G401.6 (cell line): ENCODE results near the gene URM1.

ENCODE experiments used
- FAIRE-seq: peaks from 2 replicates; lab custom pipeline; 2012; peaks lifted over from hg19 to GRCh38; lab: Jason Lieb, UNC

Gene URM1

DNA sequence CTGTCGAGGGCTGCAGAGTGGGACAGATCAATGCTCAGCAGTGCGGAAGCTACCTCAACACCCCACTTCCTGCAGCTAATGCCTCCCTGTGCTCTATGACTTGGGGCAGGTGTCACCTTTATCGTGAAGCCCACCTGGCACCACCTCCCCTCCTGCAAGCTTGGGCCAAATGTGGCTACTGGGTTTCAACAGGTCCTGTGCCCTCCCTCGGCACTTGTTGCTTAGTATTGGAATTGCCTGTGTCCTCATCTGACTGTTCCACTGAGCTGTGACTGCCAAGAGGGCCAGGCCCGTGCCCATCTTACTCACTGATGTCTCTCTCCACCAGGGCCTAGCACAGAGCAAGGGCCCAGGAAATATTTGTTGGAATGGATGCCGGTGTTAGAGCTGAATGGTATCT lies 21.4 kb upstream of the URM1 start:
- no peak for FAIRE-seq

DNA sequence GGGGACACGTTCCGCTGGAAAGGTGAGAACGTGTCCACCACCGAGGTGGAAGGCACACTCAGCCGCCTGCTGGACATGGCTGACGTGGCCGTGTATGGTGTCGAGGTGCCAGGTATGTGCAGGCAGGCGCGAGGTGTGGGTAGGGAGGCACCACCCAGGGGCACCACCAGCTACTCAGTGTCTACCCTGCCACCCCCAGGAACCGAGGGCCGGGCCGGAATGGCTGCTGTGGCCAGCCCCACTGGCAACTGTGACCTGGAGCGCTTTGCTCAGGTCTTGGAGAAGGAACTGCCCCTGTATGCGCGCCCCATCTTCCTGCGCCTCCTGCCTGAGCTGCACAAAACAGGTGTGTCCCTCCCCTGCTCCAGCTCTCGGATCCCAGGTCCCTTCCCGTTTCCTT lies 15.7 kb upstream of the URM1 start:
- FAIRE-seq, result no peak

DNA sequence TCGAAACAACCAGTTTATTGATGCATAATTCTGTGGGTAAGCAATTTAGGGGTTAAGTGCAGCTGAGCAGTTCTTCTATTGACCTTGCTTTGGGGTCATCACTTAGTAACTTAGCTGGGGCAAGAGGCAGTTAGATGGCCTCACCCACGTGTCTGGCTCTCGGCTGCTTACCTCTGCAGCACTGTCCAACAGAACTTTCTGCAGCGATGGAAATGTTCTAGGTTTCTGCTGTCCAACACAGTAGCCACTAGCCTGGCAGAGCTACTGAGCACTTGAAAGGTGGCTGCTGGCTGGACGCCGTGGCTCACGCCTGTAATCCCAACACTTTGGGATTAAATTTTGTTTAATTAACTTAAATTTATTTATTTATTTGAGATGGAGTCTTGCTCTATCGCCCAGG lies 13.1 kb upstream of the URM1 start:
- FAIRE-seq, result no peak

- FAIRE-seq, result no peak
These were observed 12.3 kb upstream of the URM1 start for GRCh38 chr9:128358861-128359260.

DNA sequence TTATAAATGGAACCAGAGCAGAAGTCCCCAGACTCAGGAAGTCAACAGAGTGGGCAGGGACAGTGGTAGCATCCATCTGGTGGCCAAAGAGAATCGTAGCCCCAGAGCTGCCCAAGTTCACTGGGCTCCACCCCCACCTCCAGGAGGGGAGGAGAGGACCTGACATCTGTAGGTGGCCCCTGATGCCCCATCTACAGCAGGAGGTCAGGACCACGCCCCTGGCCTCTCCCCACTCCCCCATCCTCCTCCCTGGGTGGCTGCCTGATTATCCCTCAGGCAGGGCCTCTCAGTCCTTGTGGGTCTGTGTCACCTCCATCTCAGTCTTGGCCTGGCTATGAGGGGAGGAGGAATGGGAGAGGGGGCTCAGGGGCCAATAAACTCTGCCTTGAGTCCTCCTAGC lies 10.3 kb upstream of the URM1 start:
- FAIRE-seq, result no peak

DNA sequence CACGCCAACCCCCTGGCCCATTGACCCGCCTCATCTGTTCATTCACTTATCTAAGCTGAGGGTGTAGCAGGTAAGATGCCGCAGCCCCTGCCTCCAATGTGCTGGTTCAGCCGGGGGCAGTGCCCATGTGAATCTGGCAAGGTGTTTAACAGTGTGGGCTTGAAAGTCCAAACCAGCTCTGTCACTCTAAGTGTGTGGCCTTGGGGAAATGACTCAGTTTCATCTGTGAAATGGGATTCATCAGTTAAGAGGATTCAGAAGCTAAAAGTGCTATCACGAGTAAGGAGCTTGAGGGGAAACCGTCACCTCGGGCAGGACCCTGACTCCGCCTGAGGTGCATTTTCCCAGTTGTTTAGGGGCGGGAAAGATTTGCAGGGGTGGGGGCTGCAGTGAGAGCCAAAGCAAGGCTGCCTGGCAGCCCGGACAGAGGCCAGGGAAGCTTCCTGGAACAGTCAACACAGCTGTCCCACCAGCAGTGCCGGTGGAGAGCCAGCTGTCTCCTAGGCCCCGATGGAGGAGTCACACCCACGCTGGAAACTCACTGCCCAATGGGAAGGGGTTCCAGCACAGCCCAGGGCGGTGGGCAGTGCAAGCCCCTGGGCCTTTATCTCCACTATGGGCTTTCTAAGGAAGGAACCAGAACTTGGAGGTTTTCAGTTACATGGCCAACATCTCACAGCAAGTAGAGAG lies 9.7 kb upstream of the URM1 start:
- no peak for FAIRE-seq

DNA sequence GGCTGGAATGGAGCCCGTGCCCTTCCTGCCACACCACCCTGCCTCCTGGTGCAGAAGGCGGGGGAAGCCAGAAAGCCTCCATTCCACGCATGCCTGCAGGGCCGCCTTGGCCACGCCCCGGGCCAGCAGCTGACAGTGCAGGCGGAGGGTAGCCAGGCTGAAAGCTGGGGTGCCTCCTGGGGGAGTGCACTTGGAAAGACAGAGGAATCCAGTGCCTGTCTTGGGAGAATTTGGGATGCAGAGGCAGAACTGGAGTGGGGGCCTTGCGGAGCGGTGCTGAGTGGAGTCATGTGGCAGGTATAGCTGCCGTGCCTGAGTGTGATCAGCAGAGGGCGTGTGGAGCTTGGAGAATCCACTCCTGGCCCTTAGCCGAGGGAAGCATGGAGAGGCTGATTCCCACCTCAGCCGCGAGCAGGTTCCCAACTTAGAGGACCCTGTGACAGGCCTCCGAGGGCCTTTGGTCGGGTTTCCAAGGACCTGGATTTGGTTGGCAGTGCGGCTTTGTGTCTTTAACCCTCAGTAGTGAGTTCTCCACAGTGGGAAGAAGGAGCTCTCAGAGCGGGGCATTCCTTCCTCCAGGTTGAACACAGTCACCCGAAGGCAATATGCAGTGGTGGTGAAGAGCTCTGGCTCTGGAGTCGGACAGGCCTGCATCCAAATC lies 9.1 kb upstream of the URM1 start:
- FAIRE-seq, result peak; percentile 51

DNA sequence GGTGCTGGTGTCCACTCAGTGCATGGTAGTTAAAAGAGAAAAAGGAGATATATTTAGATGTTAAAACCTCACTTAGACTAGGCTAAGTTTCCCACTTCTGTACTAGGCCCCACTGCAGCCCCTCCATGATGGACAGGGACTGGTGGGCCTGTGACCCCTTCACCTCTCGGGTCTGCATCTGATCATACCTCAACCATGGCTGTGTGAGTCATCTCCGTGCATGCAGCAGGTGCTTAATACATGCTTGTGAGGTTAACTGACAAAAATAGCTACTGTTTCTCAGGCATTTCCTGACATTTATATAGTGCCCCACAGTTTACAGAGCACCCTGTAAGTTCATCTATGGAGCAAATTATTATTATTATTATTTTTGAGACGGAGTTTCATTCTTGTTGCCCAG lies 8.4 kb upstream of the URM1 start:
- FAIRE-seq, result no peak

GRCh38 chr9:128365525-128365924 lies 5.6 kb upstream of the URM1 start:
- no peak for FAIRE-seq

DNA sequence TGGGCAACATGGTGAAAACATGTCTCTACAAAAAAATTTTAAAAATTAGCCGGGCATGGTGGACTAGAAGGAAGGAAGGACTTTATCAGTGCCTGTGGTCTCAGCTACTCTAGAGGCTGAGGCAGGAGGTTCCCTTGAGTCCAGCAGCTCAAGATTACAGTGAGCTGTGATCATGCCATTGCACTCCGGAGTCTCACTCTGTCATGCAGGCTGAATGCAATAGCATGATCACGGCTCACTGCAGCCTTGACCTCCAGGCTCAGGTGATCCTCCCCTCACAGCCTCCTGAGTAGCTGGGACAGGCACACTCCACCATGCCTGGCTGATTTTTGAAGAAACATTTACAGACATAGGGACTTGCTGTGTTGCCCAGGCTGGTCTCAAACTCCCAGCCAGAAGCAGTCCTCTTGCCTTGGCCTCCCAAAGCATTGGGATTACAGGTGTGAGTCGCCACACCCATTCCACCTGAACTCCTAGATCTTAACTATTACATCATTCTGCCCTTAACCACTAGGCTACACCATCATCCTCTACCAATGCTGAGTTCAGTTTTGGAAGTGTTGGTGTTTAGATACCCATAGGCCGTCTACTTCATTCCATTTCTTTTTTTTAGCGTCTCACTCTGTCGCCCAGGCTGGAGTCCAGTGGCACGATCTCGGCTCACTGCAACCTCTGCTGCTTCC lies 2.0 kb upstream of the URM1 start:
- no peak for FAIRE-seq

DNA sequence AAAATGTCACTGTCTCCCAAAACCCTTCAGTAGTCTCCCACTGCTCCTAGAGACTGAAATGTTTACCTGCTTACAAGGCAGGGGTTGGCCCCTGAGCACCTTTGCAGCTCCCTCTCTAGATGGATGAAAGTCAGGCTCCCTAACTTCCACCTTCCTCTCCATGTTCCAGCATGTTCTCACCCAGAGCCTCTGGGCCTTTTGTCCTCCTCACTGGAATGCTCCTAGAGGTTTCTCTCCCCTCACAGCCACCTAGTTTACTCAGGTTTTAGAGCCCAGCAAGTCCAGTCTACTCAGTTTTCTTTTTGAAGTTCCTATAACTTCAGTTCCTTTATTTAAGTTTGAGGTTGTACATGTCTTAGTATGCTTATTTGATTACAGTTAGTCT lies 815 bp upstream of the URM1 start:
- no peak for FAIRE-seq

GRCh38 chr9:128371630-128372117 lies 500 bp downstream of the URM1 start:
- no peak for FAIRE-seq

GRCh38 chr9:128372188-128372641 lies 1.0 kb downstream of the URM1 start:
- FAIRE-seq, result no peak

DNA sequence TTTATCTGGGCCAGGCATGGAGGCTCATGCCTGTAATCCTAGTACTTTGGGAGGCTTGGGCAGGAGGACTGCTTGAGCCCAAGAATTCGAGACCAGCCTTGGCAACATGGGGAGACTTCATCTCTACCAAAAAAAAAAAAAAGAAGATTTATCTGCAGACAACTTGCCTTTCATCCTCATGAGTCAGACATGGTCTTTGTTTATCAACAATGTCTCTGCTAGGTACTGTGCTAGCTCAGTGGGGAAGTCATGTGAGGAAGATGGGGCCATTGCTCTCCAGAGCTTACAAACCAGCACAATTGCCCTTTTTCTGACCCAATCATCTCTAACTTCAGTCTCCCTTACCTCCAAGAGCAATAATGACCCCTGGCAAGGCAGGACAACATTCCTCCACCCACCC lies 1.6 kb downstream of the URM1 start:
- no peak for FAIRE-seq

DNA sequence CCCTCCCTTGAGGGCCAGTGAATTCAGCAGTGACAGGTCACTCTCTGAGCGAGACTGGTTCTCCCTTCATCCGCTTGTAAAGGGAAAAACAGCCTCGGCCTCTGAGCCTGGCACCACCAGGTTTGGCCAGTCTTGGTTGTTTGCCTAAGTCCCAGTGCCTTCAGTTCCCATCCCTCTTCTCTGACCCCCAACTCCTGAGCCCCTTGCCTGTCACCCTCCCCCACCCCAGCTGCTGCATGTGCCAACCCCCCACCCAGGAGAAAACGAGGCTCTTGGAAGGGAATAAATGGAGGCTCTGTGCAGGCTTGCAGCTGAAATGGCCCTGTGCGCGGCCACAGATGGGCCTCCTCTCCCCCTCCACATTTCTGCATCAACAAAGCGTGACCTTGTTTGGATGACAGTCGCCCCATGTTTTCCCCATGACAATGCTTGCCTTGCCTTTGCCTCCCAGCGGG lies 3.1 kb downstream of the URM1 start:
- FAIRE-seq, result no peak

- no peak for FAIRE-seq
These were observed 4.7 kb downstream of the URM1 start for GRCh38 chr9:128375865-128376264.

- no peak for FAIRE-seq
These were observed 11.1 kb downstream of the URM1 start for GRCh38 chr9:128382261-128382660.

GRCh38 chr9:128383007-128383753 lies 12.0 kb downstream of the URM1 start:
- FAIRE-seq, result no peak

DNA sequence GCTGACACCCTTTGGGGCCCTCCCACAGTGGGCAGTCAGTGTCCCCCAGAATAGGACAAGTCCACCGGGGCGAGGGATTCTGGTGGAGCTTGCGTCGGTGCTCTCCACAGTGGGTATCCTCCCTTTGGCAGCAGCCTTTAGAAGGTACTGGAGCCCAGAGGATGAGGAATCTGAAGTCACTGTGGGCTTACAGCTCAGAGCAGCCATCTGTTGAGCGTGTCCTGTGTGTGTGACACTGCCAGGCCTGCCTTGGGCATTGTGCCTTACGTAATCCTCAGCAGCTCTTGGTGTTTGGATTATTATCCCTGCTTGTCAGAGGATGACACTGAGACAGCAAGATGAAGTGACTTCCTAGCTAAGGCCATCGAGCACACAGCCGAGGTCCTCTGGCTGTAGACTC lies 12.6 kb downstream of the URM1 start:
- FAIRE-seq, result no peak

- no peak for FAIRE-seq
These were observed 13.8 kb downstream of the URM1 start for GRCh38 chr9:128384801-128385495.

DNA sequence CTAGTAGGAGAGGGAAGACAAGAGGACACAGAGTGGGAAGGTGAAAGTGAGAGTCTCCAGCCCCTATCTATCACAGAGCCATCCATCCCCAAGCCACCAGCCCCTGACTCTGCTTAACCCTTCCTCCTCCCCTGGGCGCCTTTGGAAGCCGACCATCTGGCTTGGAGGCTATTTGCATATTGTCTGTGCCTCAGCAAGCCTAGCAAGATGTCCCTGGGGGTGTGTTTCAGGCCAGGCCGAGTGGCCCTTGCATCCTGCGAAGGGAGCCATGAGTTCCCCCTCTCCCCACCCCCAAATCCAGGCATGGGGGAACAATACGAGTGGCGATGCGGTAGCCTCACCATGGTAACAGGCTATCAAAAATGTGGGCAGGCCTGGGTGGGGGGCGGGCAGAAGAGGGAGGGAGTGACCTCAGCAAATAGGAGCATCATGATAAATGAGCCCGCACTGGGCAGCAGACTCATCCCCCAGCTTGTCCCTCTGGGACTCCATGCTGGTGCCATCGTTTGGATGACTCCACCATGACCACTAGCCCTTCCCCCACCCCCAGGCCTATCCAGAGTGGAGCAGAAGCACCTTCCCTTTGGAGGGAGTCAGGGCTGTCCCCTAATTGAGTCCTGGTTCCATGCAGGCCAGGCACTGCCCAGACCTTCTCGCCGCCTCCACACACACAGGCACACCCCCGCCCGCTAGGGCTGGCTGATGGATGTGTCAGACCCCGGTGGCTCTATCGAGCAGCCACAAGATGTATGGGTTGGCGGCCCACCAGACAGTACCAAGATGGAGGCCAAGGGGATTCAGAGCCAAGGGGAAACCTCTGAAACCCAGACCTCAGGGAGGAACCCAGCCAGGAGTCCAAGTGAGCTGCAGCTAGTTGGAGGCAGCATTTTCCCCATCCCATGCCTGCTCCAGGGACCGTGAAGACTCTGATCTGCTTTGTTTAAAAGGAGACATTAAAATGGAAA lies 14.6 kb downstream of the URM1 start:
- FAIRE-seq, result no peak
